COLO829 (cell line): ENCODE data around the gene SLC36A4.
"Not testable (repeated sequence)": the region's sequence is repeated elsewhere in the genome, so short reads cannot be mapped to it uniquely, and the experiment has no call there.

Experiments
- DNase-seq: peaks from one replicate; pipeline ENCODE4 v3.0.0; 2012; ENCODE audit warnings: low spot score

Gene SLC36A4

DNA sequence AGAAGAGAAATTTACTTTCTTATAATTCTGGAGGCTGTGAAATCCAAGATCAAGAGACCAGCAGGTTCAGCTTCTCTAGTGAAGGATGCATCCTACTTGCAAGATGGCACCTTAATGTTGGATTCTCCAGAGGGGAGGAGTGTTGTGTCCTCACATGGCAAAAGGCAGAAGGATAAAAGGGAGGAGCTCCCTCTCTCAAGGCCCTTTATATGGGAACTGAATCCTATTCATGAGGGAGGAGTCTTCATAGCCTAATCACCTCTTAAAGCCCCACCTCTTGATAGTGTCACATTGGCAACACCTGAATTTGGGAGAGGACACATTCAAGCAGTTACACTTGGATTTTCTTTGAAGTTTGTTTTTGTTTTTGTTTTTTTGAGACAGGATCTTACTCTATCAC, 79.5 kb downstream of the SLC36A4 start:
- DNase-seq, result no peak

DNA sequence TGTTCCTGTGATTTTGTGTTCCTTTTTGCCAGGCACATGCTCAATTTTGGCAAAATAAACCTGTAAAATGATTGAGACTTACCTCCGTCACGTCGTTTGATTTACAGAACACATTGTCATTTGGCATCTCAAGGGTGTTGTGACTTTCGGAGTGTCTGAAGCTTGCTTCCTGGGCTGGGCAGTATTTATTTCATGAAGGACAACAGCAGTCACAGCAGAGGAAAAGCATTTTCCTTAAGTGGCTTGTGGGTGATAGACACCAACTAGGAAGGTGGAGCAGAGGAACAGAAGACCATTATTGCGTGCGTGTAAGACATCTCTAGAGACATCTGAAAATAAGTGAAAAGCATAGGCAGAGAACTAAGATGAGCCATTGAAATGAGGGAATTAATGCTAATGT, 80.2 kb downstream of the SLC36A4 start:
- DNase-seq, result no peak

DNA sequence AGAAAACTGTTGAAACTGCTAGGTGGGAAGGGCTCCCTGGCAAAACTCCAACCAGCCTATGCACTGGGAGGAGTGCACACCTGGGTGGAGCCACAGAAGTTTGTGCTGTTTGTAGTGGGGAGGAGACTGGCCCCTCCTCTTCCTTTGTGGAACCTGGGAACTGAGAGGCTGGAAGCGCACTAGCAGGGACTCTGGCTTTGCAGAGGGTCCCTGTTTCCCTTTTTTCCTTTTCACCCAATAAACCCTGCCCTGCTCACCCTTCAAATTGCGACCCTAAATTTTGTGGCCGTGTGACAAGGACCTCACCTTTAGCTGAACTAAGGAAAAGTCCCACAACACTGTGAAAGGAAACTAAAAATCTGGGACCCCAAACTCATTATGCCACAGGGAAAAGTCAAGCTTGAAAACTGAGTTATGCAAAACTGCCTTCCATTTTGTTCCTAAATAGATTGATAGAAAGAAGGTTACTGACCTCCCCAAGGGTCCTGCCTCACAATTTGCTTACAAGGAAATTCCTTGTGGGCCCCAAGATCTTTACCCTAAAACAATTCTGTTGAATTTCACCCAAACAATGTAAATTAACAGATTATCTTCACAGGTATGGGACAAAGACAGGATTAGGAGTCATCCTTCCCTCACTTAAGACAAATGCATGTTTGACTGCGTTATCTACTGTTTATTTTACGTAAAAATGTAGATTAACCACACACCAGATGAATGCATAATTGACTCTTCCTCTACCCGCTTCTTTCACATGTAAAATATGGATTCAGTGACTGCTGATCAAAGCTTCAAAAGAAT, 81.0 kb downstream of the SLC36A4 start:
- DNase-seq, result no peak

DNA sequence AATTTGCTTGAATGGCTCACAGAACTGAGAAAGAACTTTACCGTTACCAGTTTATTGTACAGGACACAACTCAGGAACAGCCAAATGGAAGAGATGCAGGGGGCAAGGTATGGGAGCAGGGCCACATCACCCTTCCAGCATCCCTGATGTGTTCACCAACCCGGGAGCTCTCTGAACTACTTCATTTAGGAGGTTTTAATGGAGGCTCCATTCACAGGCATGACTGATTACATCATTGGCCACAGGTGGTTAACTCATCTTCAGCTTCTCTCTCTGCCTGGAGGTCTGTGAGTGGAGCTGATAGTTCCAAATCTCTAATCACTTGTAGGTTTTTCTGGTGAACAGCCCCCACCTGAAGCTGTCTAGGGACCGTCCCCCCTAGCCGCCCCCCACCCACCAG, 83.5 kb downstream of the SLC36A4 start:
- no peak for DNase-seq

DNA sequence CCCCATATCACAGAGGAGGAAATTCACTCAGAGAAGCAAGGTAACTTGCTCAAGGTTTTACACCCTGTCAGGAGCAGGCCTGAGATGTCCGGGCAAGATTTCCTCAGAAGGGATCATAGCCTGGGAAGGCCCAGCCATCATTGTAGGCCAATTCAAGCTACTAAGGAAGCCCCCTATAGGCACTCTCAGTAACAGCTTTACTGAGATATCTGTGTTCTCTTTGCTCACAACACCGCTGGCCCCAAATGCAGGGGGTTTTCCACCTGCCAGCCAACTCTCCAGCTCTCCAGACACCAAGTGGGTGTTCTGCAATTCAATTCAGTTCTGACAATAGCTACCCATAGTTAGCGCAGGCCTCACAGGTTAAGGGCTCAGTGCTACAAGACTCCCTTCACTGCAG, 84.0 kb downstream of the SLC36A4 start:
- no peak for DNase-seq

DNA sequence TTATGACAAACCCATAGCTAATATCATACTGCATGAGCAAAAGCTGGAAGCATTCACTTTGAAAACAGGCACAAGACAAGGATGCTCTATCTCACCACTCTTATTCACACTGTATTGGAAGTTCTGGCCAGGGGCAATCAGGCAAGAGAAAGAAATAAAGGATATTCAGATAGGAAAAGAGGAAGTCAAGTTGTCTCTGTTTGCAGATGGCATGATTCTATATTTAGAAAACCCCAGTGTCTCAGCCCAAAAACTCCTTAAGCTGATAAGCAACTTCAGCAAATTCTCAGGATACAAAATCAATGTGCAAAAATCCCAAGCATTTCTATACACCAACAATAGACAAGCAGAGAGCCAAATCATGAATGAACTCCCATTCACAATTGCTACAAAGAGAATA, 86.6 kb downstream of the SLC36A4 start:
- not testable (repeated sequence) for DNase-seq

DNA sequence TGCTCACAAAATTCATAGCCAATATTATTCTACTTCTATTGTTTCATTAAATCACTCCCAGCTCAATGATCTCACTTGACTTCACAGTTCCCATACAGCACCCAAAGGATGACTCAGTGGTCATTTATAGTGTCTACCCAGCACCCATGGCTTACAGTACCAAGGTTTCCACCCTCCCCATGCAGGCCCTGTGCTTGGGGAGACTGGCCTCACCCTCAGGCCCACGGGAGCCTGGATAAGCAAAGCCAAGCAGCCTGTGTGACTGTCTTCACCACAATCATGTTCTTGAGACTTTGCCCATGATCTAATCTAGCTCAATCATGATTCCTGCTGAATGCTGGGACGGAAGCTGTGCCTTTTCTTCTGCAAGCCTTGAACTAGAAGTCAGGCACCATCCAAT, 97.6 kb downstream of the SLC36A4 start:
- no peak for DNase-seq

DNA sequence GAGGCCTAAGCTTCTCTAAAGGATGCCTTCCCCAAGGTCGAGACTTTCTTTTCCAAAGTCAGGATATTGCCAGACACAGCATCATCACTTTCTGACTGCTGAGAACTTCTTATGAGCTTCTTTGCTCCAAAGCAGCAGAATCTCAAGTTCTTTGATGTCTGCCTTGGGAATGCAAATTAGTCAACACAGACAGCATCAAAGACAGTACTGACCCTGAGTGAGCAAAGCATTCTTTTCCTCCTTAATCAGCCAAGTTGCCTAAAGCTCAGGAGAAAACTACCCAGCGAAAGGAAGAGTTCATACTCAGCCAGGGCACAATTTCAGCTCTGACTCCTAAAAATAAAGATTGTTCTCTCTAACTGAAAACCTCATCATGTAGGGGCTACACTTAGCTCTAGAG, 98.0 kb downstream of the SLC36A4 start:
- DNase-seq, result no peak
